ENCODE measurements around the gene OBSL1.
A peak's percentile ranks its signal among the peaks of the same experiment; 100 is the strongest.

The OBSL1 gene

DNA sequence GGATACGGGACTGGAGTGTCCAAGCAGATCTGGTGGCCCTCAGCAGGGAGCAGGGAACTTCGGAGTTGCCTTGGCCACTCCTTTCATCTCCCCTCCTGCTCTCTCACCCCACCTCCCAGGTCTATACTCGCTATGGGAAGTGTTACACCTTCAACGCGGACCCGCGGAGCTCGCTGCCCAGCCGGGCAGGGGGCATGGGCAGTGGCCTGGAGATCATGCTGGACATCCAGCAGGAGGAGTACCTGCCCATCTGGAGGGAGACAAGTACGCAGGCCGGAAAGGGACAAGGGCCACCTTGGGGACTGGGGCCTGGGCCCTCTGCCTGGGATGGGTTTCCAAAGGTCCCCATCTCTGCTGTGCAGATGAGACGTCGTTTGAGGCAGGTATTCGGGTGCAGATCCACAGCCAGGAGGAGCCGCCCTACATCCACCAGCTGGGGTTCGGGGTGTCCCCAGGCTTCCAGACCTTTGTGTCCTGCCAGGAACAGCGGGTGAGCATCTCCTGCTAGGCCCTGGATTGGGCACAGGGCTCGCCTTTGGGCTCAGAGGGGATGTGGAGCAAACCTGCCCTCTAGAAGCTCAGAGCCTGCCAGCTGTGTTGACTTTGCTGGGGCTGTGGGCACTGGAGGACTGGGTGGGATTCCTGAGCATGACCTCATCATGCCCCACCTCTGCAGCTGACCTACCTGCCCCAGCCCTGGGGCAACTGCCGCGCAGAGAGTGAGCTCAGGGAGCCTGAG is 39.5 kb downstream of the OBSL1 start:
- DNase-seq (ENCODE audit: low spot score), result no peak

DNA sequence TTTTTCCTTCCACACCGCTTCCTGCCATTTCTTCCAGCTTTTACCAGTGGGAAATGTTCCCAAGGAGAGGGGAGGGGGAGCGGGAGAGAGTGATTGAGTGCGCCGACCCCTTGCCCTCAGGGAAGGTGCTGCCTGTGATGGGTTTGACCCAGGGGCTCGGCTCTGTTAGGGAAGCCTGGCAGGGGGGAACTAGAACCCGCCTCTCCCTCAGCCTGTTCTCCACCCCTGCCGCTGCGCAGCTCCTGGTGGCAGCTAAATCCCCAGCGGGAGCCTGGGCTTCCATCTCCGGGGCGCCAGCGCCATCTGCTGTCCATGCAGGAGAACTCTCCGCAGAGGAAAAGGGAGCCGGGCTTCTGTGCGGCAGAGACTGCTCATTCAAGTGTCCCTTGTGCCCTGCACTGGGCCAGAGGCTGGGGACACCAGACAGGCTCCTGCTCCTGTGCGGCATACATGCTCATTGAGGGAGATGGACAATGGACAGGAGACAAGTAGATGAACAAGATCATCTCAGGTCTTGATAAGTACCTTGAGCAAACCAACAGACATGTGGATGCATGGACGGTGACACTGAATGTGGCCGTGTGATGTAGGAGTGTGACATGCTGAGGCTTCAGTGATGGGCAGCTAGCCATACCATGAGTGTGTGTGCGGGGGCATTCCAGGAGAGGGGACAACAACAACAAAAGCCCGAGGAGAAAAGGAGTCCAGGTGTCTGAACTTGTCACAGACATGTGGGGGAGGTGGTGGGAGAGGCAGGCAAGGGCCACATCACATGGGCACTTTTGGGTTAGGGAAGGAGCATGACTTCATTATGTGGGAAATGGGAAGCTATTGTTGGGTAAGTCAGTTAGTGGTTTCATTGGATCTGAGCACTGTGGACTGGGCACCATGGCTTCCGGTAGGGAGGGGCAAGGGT is 41.0 kb downstream of the OBSL1 start:
- DNase-seq (ENCODE audit: low spot score), result peak; percentile 98

DNA sequence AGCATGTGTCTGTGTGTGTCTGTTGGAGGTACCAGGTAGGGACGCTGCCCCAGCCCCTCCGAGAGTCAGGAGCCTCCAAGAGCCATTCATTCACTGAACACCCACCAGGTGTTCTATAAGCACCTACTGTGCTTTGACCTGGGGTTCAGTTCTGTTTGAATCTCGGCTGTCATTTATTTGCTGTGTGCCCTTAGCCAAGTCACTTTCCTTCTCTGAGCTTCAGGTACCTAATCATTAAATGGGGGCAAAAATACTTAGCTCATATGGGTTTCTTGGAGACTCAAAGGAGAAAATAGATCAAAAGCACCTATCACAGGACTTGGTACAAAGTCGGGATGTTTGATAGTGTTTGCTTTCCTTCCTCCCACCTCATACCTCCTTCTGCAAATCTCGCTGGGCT is 43.9 kb downstream of the OBSL1 start:
- DNase-seq (ENCODE audit: low spot score), result no peak

DNA sequence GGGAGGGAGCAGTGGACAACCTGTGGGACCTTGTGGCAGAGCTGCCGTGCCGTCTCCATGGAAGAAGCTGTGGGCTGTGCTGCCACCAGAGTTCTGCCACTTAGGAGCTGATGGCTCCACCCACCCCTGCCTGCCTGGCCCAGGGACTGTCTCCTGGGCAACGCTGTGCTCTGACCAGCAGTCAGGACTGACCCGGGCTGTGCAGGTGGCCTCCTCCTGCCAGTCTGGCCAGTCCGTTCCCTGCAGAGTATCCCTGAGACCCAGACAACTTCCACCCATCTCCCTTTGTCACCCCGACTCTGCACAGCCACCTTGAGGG is 44.3 kb downstream of the OBSL1 start:
- DNase-seq (ENCODE audit: low spot score), result no peak

DNA sequence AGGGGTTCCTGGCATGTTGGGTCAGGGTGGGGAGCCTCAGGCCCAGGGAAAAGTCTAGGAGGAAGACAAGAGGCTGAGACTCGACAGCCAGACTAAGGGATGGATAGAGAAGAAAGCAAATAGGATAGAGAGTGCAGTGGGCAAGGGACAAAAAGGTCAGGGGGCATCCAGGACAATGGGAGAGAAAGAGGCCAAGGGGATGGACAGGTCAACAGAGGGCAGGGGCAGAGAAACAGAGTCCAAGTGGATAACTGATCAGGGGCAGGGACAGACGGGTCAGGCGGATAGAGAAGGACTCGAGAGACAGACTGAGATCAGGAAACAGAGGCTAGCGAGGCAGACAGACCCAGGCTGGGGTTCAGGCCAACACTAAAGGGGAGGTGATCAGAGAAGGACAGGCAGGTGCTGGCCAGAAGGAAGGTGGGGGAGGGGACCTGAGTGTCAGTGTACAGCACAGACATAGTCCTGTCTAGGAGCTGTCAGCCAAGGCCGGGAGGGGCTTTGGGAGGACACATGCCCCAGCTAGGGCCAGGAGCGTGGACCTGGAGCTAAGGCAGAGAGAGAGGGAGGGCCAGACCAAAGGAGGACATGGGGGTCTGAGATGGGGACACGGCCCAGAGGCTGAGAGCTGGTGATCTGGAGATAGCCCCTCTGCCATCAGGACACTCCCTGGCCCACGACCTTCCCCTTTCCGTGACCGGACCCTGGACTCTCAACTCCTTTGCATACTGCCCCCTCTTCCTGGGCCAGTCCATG is 44.8 kb downstream of the OBSL1 start:
- DNase-seq (ENCODE audit: low spot score), result no peak

DNA sequence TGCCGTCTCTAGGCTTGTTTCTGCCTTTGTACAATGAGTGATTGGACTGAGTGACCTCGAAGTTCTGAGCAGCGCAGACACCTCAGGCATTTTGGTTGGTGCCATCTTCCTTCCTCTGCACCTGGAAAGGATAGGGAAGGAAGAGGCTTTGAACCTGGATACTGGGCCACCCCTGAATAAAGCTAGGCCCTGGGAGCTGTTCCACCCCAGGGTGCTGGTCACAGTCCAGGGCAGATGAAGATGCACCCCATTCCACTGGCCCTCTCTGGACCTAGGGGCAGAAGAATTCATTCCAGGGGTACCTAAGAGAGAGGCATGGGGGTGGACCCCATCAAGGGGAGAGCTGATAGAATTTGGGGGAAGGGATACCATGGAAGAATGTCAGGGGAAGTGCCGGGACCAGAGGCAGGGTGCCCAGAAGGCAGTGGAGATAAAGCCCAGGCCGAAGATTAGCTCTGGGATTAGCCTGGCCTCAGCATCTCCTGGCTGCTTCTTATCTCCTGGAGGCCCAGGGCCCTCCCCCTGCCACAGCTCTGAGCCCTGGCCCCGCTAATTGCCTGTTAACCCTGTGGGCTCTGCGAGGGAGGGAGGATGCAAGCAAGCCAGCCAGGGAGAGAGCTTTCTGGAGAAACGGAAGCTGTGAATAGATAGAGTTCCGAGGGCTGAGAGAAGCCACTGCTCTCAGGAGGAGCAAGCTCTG is 45.7 kb downstream of the OBSL1 start:
- no peak for DNase-seq (ENCODE audit: low spot score)

DNA sequence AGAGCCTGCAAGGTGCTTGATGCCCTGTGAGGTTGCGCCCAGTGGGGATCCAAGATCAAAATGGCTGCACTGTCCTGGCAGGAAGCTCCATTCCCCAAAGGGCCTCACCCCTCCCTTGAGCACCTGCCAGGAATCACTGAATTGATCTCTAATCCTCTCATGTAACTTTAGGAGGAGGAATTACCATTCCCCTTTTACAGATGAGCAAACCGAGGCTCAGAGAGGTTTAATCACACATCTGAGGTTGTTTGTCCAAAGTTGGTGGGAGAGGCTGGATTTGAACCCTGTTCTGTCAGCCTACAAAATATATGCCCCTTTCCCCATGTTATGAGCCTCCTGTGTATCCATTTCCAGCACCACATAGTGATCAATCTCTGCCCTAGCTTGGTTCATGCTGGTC is 46.5 kb downstream of the OBSL1 start:
- DNase-seq (ENCODE audit: low spot score), result no peak

DNA sequence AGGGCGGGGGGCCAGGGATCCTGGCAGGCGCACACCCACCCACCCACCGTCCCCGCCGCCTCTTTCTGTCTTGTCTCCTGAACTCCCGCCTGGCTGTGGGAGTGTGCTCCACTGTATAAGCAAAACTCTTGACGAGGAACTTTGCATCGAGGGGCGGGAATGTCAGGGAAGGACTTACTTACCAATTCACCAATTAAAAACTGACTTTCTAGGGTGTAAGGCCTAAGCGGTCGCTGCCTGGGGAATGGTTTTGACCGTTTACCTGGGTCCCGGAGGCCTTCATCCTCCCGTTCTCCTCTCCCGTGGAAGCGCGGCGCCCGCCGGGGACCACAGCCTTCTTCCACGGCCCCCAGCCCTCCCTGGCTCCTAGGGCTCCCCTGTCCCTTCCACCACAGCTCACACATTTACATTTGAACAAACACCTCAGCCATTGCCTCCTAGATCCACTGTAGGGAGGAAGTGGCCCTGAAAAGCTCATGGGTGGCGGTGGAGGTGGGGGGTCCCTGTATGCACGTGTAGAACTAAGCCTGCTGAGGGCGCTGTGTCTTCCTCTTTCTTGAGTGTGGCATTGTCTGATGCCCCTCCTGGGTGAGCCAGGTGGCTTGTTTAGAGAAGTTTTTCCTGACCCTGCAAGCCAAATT is 48.2 kb downstream of the OBSL1 start:
- DNase-seq (ENCODE audit: low spot score), result no peak

DNA sequence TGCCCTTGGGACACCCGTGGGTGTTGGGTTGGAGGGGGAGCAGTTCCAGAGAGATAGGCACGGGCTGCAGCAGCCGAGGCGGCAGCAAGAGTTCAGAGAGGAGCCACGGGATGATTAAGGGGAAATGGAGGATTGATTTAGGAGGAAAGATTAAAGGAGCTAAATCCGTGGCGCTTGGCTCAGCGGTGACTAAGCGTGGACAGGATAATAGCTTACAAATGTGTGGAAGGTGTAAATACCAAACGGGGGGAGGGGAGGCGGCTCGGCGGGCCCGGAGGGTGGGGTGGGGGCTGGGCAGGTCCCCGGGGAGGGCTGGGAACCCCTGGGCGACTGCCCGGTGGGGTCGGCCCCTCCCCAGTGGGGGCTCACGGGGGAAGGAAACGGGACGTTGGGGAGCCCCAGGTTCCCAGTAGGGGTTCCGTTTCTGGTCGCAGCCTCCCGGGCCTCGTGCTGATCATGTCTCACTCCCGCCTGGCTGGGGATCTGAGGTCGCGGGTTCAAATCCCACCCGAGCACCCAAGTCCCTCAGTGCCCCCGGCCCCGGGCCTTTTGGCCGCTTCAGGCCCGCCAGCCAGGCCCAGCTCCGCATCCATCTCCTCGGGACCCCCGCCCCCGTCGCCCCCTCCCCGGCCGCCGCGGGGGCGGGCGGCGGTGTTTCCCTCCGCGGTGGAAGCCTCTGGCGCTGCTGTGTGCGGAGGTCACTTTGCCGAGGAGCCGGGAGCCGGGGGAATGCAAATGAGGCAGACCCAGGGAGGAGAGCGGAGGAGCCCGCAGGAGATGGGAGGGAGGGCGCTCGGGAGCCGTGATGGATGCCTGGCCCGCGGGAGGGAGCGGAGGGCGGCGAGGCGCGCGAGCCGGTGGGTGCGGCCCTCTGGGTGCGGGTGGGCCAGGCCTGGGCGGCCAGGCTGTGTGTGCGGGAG is 49.0 kb downstream of the OBSL1 start:
- DNase-seq (ENCODE audit: low spot score), result peak; percentile 78

DNA sequence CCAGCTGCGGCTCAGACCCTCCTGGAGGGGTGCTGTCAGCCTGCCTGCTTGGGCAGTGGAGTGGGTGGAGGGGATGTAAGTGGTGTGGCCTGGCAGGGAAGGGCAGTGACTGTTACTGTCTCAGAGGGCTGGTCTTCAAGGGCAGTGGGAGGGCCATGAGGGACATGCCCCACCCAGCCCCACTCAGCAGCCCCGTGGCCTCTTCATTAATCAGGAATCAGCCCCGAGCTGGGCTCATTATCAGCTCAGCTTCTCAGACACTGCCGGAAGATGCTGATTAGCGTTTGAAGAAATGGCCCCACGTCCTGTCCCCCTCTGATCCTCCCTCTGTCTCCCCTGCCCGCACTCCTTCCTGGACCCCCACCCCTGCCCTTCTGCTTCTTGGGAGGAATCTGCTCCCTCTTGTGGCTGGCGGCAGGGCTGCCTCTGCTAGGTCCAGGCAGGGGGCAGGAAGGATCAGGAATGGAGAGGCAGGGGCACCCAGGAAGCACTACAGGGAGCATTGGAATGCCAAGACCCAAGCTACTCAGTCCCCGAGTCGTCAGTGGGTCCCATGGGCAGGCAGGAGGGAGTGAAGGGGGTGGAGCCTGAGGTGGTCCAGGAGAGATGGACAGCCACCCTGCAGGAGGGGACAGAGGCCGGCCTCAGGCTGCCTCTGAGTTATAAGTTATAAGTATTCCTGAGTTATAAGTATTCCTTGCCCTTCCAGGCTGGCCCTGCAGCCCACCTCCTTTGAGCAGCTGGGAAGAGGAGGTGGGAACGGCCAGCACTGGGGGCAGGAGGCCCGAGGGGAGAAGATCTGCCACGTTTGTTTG is 50.1 kb downstream of the OBSL1 start:
- peak; percentile 82 for DNase-seq (ENCODE audit: low spot score)

DNA sequence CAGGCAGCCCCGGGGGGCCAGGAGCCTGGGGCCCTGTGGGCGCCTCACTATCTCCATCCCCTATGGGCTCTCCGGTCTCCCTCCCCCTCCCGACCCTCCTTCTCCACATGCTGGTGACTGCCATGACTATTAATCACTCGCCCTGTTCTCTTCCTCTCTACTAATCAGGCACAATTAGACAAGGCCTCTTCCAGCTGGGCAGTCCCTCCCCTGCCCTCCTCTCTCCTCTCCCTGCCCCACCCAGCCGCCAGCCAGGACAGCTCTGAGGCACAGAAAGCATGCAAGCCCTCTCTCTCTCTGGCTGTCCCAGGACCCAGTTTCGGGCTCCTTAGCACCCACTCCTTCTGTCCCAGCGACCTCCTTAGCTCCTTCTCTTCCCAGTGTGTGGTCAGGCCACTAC is 51.3 kb downstream of the OBSL1 start:
- no peak for DNase-seq (ENCODE audit: low spot score)

DNA sequence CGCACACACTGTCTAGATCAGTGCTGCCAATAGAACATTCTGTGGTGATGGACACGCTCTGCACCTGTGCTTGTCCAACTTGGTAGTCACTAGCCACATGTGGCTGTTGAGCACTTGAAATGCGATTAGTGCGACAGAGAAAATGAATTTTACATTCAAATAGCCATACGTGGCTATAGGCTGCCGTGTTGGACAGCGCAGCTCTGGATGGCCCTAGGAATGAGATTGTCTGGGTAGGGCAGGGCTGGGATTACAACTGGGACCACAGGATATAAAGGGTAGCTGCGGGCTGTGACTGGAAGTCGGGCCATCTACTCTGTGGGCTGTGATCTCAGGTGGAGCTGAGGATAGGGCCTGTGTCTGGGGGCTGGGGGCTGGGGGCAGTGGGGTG is 51.8 kb downstream of the OBSL1 start:
- no peak for DNase-seq (ENCODE audit: low spot score)

DNA sequence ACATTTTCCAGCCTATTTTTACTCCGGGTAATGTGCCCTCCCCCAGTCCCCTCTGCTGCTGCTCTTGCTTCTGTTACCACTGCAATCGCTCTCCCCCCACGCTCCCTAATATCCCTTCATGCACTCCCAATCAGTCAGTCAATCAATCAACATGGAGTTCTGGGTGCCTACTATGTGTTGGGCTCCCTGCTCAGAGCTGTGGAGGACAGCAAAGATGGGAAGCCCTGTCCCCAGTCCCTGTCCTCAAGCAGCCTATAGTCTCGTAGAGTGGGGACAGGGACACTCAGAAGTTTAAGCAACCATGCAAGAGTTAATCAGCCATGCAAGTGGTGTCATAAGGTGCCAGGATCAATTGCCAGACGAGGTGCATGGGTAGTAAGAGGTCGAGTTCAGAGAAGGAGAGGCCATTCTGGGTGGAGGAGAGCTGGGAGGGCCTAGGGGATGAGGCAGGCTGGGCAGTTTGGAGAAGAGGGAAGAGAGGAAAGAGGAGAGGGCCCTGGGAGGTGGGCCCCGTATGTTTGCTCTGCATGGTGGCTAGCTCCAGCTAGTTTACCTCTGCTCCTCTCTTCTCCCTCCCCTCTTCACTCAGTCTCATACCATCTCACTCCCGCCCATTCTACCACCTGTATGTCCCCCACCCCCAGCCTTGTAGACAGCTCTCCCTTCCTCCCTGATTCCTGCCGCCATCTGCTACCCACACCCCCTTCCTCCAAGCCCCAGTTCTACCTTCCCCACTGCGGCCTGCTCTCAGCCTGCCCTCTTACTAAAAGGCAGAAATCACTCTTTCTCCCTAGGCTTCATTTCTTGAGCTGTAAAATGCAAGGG is 53.2 kb downstream of the OBSL1 start:
- DNase-seq (ENCODE audit: low spot score), result no peak

DNA sequence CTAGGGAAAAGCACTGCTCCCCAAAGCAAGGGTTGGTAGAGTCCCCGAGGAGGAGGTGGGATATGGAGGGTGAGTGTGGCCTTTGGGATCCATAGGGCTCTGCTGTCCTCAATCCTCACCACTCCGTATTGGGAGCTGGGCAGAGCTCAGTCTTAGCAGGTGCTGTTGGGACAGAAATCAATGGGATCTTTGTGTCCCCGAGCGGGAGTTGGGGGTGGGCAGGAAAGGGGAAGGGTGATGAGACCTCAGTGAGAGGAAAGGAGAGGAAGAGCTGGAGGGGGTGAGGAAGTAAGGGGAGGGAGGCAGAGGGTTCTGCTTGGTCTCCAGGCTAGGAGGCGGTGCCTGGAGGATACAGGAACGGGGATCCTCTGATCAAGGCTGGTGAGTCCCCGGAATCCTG is 54.5 kb downstream of the OBSL1 start:
- DNase-seq (ENCODE audit: low spot score), result no peak

DNA sequence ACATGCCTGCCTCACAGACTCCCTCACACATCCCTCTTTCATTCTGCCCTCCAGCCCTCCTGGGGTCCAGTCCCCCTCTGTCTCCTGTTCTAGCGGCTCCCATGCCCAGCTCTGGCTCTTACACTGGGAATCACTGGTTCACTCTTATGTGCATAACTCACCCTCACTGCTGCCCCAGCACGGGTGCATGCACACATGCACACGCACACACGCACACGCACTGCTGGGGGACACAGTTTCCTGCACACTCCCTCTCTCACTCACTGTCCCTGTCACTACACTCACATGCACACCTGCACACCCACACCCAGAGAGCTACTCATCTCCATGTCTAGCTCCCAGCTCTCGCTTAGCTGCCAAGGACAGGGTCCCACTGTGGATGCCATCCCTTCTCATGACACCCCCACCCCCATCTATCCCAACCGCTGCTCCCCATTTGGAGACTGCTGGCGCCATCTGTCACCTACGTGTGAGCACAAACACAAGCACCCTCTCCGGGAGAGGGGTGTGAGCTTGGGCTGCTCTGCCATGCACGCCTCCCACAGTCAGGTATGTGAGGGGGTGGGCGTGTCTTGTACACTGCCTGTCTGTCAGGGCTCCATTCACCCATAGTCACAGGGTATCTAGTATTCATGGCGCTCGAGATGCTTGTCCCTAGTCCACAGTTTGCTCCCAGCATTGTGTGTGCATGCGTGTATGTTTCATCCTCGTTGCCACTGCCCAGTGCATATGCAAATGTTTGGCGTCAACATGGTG is 55.3 kb downstream of the OBSL1 start:
- no peak for DNase-seq (ENCODE audit: low spot score)

DNA sequence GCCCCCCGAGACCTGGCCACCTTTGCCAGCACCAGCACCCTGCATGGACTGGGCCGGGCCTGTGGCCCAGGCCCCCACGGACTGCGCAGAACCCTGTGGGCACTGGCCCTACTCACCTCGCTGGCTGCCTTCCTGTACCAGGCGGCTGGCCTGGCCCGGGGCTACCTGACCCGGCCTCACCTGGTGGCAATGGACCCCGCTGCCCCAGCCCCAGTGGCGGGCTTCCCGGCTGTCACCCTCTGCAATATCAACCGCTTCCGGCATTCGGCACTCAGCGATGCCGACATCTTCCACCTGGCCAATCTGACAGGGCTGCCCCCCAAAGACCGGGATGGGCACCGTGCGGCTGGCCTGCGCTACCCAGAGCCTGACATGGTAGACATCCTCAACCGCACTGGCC is 56.5 kb downstream of the OBSL1 start:
- no peak for DNase-seq (ENCODE audit: low spot score)

DNA sequence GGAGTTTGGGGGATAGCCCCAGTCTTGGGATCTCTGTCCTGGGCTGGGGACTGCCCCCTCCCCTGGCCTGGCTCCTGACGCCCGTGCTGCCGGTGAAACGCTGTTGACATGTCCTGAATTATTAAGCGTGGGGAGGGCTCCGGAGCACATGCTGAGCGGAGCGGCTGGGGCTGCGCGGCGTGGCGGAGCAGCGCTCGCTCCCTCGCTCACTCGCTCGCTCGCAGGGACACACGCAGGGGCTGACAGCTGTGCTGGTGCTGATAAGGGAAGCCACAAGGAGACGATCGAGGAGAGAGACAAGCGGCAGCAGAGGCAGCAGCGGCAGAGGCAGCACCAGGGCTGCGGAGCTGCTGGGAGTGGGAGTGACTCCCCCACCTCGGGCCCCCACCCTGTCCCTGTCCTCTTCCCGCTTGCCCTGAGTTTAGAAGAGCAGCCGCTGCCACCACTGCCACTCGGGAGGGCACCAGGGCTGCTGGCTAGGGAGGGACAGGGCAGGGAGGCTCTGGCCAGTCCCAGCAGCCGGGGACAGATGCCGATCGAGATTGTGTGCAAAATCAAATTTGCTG is 57.1 kb downstream of the OBSL1 start, which contains the start of gene ASIC4:
TSS of gene ASIC4 (plus strand) at position 287 of the 566 bp plus-strand sequence. CDS start at position 530, 243 bp downstream.
- DNase-seq (ENCODE audit: low spot score), result peak; percentile 66

DNA sequence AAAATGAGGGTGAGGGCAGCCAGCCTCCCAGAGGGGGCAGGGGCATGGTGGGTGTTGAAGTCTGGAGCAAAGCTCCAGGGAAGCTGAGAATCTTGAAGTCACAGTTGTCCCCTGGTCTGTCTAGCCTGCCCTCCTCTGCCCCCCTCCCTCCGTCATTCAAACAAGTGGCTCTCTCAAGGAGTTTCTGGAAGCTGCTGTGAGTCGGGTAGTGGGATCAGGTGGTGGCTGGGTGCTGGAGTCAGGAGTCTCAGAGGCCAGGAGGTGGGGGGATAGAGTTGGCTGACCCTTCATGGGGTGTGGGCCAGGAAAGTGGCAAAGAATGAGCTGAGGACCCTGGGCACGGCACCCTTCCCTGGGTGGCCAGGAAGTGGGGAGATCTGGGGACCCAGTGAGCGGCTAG is 57.6 kb downstream of the OBSL1 start:
- DNase-seq (ENCODE audit: low spot score), result no peak

Measured in hepatic stellate cell (primary cell).